ENCODE results near the gene RPS6KA5.
"Not testable (repeated sequence)": the region's sequence is repeated elsewhere in the genome, so short reads cannot be mapped to it uniquely, and the experiment has no call there.

The RPS6KA5 gene

DNA sequence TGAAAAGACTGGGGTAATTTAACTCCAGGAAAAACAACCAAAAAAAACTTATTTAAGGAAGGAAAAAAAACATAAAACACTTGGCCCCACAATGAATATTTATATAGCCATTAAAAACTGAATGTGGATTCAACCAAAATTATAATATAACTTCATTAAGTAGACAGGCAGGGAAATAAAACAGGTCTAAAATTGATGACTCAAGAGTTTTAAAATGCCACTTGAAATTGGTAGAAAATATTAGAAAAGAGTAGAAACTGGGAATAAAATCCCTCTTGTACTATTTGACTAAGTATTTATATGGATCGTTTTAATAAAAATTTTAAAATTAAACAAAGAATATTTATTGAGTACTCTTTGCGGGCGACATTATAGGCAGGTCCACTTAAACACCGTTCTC, 28.8 kb downstream of the RPS6KA5 start:
- Mint-ChIP-seq H3K27ac (no peak overlapping the region), H3K4me3 (no peak overlapping the region), H3K9me3 (no peaks in the 10 kb centered on the region), H3K4me1 (ENCODE audit: low read depth) (peaks cover 63% of the 10 kb centered on the region), H3K27me3 (ENCODE audit: low read depth) (no peaks in the 10 kb centered on the region), H3K36me3 (ENCODE audit: low read depth) (peaks cover 39% of the 10 kb centered on the region)
- DNase-seq (ENCODE audit: low spot score): no peak

DNA sequence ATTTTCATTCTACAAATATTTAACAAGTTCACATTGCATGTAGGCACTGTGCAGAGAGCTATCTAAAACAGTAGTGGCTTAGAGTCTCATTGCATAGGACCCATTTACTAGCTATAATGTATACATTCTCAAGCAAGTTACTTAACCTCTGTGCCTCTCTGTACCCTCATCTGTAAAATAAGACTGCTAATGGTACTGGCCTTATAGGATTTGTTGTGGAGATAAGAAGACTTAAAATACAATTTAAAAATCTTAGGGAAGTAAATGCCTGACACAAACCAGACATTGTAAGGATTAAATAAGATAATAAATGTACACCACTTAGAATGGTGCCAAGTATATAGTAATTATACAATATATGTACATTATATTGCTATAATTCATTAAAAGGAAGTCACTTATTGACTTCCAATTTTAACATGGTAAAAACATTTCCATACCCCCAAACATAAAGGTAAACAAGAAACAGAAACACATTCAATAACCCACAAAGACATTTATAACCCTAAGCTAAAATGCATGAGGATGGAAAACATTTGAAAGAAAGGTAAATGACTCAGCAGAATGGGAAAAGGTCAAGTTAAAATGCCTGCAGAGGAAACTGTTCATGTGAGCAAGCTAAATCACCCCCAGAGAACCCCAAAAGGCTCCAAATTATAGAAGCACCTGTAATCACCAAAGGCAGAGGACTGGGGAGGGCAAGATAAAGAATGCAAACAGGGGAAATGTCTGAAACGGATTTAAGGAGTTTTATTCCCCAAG, 30.8 kb downstream of the RPS6KA5 start:
- H3K27ac Mint-ChIP-seq: peak overlapping the region; percentile 41
- peaks cover 60% of the 10 kb centered on the region for H3K4me1 Mint-ChIP-seq (ENCODE audit: low read depth)
- no peaks in the 10 kb centered on the region for H3K9me3 Mint-ChIP-seq
- peaks cover 43% of the 10 kb centered on the region for H3K36me3 Mint-ChIP-seq (ENCODE audit: low read depth)
- DNase-seq (ENCODE audit: low spot score): no peak
- no peaks in the 10 kb centered on the region for H3K27me3 Mint-ChIP-seq (ENCODE audit: low read depth)
- peak overlapping the region; percentile 31 for H3K4me3 Mint-ChIP-seq

DNA sequence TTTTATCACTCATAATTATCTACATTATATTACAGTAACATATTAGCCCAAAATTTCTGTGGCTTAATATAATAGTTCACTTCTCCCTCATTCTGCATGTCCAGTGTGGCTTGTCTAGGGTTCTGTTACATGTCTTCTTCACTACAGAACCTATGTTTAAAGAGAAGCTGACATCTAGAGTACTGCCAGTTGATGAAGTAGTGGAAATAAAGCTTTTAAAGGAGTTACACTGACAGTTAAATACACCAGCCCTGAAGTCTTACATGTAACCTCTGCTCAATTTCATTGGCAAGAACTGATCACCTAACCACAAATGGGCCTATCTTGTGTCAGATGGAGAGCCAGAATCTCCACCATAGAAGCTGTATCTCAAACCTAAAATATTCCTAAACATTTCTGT, 32.9 kb downstream of the RPS6KA5 start:
- no peaks in the 10 kb centered on the region for H3K9me3 Mint-ChIP-seq
- H3K36me3 Mint-ChIP-seq (ENCODE audit: low read depth): peaks cover 49% of the 10 kb centered on the region
- H3K4me1 Mint-ChIP-seq (ENCODE audit: low read depth): peaks cover 72% of the 10 kb centered on the region

DNA sequence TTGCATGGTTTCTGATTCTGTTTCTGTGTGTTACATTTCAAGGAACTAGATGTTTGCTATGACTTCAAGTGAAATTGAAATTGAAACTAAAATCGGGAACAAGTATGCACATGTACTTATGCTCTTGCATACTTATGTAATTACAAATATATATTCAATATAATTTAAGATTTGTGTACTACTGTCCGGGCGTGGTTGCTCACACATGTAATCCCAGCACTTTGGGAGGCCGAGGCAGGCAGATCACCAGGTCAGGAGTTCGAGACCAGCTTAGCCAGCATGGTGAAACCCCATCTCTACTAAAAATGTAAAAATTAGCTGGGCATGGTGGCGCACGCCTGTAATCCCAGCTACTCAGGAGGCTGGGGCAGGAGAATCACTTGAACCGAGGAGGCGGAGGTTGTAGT, 37.8 kb downstream of the RPS6KA5 start:
- DNase-seq (ENCODE audit: low spot score); H3K9me3 Mint-ChIP-seq; H3K27me3 Mint-ChIP-seq (ENCODE audit: low read depth): not testable (repeated sequence)
- H3K36me3 Mint-ChIP-seq (ENCODE audit: low read depth): peaks cover 45% of the 10 kb centered on the region
- peak overlapping the region; percentile 91 for H3K27ac Mint-ChIP-seq
- H3K4me1 Mint-ChIP-seq (ENCODE audit: low read depth): peaks cover 66% of the 10 kb centered on the region
- H3K4me3 Mint-ChIP-seq: peak overlapping the region; percentile 74

More for the DNA sequence above, 32.9 kb downstream of the RPS6KA5 start:
- Mint-ChIP-seq H3K4me3 (no peak overlapping the region), H3K27ac (peak overlapping the region; percentile 15), H3K27me3 (ENCODE audit: low read depth) (no peaks in the 10 kb centered on the region)
- DNase-seq (ENCODE audit: low spot score): no peak

DNA sequence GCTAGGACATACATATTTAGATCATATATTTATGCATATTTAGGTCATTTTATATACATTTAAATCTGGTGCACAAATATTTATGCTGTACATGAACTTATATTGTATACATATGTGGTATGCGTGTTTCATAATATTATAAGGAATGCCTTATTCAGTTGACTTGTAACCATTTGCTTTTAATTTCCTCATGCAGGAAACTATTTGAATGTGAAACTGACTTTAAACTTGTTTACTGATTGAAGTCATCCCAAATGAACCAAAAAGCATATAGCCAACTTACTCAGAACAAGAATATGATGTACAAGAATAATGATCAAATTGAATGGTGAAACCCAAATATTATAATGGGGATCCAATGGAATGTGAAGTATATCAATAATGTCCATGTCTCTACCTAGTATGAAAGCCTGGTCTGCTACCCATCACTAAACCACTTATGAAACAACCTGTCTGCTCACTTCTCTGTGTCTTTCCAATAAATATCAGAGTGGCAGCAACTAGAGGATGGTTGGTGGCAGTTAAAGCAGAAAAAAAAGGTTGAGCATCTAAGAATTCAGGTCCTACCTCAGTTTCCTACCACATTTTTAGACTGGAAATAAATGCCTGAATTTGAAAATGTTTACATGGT, 38.3 kb downstream of the RPS6KA5 start:
- DNase-seq (ENCODE audit: low spot score): no peak
- H3K27me3 Mint-ChIP-seq (ENCODE audit: low read depth): no peaks in the 10 kb centered on the region
- peaks cover 42% of the 10 kb centered on the region for H3K36me3 Mint-ChIP-seq (ENCODE audit: low read depth)
- H3K27ac Mint-ChIP-seq: peak overlapping the region; percentile 91
- peaks cover 61% of the 10 kb centered on the region for H3K4me1 Mint-ChIP-seq (ENCODE audit: low read depth)
- H3K9me3 Mint-ChIP-seq: no peaks in the 10 kb centered on the region
- H3K4me3 Mint-ChIP-seq: peak overlapping the region; percentile 74

DNA sequence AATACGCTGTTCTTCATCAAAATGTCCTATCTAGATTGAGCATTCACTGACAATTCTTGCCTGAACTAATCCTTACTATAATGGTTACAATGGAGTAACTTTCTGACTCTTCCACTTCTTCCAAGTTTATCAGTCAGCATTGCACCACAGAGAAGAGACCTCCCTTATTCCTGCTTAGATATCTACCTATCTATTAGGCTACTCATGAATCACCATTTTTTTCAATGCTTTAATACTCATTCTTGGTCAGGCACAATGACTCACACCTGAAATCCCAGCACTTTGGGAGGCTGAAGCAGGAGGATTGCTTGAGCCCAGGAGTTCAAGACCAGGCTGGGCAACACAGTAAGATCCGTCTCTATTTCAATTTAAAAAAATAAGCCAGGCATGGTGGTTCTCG, 39.3 kb downstream of the RPS6KA5 start:
- Mint-ChIP-seq H3K4me1 (ENCODE audit: low read depth) (peaks cover 56% of the 10 kb centered on the region), H3K9me3 (no peaks in the 10 kb centered on the region), H3K27me3 (ENCODE audit: low read depth) (no peaks in the 10 kb centered on the region), H3K36me3 (ENCODE audit: low read depth) (peaks cover 39% of the 10 kb centered on the region), H3K27ac (peak overlapping the region; percentile 72), H3K4me3 (peak overlapping the region; percentile 34)
- DNase-seq (ENCODE audit: low spot score): no peak

DNA sequence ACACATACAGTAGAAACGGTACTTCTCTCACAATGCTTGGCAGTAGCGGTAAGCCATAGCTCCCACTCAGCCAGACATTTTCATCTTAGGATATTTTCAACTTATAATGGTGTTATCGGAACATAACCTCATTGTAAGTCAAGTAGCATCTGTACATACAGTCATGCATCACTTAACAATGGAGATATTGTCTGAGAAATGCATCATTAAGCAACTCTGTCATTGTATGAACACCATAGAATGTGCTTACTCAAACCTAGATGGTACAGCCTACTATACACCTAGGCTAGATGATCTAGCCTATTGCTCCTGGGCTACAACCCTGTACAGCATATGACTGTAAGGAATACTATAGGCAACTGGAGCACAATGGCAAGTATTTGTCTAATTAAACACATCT, 40.8 kb downstream of the RPS6KA5 start:
- no peaks in the 10 kb centered on the region for H3K27me3 Mint-ChIP-seq (ENCODE audit: low read depth)
- H3K4me1 Mint-ChIP-seq (ENCODE audit: low read depth): peaks cover 52% of the 10 kb centered on the region
- H3K9me3 Mint-ChIP-seq: no peaks in the 10 kb centered on the region
- no peak overlapping the region for H3K4me3 Mint-ChIP-seq
- DNase-seq (ENCODE audit: low spot score): no peak
- H3K27ac Mint-ChIP-seq: no peak overlapping the region
- H3K36me3 Mint-ChIP-seq (ENCODE audit: low read depth): peaks cover 30% of the 10 kb centered on the region

DNA sequence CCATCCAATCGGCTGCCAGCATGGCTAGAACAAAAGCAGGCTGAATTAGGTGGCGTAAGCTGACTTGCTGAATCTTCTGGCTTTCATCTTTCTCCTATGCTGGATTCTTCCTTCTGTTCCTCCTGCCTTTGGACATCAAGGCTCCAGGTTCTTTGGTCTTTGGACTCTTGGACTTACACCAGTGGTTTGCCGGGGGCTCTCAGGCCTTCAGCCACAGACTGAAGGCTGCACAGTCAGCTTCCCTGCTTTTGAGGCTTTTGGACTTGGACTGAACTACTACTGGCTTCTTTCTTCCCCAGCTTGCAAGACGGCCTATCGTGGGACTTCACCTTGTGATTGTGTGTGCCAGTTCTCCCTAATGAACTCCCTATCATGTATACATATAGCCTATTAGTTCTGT, 42.0 kb downstream of the RPS6KA5 start:
- Mint-ChIP-seq H3K27ac (no peak overlapping the region), H3K4me1 (ENCODE audit: low read depth) (peaks cover 41% of the 10 kb centered on the region), H3K9me3 (no peaks in the 10 kb centered on the region), H3K4me3 (no peak overlapping the region), H3K27me3 (ENCODE audit: low read depth) (no peaks in the 10 kb centered on the region), H3K36me3 (ENCODE audit: low read depth) (peaks cover 21% of the 10 kb centered on the region)
- DNase-seq (ENCODE audit: low spot score): no peak

GRCh38 chr14:91016800-91017410, 43.5 kb downstream of the RPS6KA5 start:
- no peak overlapping the region for H3K27ac Mint-ChIP-seq

GRCh38 chr14:91015435-91015834, 45.0 kb downstream of the RPS6KA5 start:
- no peak overlapping the region for H3K4me3 Mint-ChIP-seq
- H3K27me3 Mint-ChIP-seq (ENCODE audit: low read depth): no peaks in the 10 kb centered on the region
- H3K4me1 Mint-ChIP-seq (ENCODE audit: low read depth): peaks cover 28% of the 10 kb centered on the region
- H3K36me3 Mint-ChIP-seq (ENCODE audit: low read depth): peaks cover 24% of the 10 kb centered on the region
- no peak for DNase-seq (ENCODE audit: low spot score)
- H3K9me3 Mint-ChIP-seq: no peaks in the 10 kb centered on the region
- H3K27ac Mint-ChIP-seq: no peak overlapping the region

More at GRCh38 chr14:91016800-91017410, 43.5 kb downstream of the RPS6KA5 start:
- DNase-seq (ENCODE audit: low spot score): no peak
- peaks cover 33% of the 10 kb centered on the region for H3K4me1 Mint-ChIP-seq (ENCODE audit: low read depth)
- no peaks in the 10 kb centered on the region for H3K9me3 Mint-ChIP-seq
- peaks cover 19% of the 10 kb centered on the region for H3K36me3 Mint-ChIP-seq (ENCODE audit: low read depth)
- no peaks in the 10 kb centered on the region for H3K27me3 Mint-ChIP-seq (ENCODE audit: low read depth)
- no peak overlapping the region for H3K4me3 Mint-ChIP-seq

DNA sequence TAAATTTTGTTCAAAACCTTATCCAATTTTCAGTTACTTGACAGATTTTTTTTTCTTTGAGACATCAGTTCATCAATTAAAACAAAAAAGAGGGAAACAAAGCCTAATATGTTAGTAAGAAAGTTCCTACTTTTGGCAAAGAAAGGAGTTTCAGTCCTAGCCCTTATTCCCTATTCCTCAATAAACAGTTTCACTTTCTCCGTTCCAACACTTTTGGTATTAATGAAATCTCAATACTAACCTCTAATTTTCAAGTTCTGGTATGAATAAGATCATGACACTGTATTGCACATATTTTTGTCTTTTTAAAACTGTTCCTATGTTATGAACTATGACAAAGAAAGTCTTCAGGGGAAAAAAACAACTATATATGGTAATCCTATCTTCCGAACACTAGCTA, 48.4 kb downstream of the RPS6KA5 start:
- H3K27me3 Mint-ChIP-seq (ENCODE audit: low read depth): no peaks in the 10 kb centered on the region
- no peak overlapping the region for H3K27ac Mint-ChIP-seq
- no peak for DNase-seq (ENCODE audit: low spot score)
- H3K36me3 Mint-ChIP-seq (ENCODE audit: low read depth): peaks cover 18% of the 10 kb centered on the region
- H3K9me3 Mint-ChIP-seq: no peaks in the 10 kb centered on the region
- H3K4me3 Mint-ChIP-seq: no peak overlapping the region
- H3K4me1 Mint-ChIP-seq (ENCODE audit: low read depth): peaks cover 31% of the 10 kb centered on the region

DNA sequence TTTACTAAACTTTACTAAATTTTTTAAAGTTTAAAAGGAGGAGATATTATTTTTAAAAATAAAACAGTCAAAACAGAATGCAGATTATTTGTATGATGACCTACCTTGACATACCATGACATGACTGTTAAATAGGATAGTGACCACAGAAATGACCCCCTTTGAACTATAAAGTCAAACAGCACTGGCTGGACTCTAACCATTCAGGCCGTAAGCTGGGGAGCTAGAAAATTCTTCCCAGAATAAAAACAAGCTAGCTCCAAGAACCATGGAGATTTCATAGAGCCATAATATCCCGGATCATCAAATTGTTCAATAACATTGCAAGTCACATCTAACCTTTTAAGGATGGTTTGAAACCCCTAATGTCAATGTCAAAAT, 50.3 kb downstream of the RPS6KA5 start:
- Mint-ChIP-seq H3K9me3 (no peaks in the 10 kb centered on the region), H3K27me3 (ENCODE audit: low read depth) (no peaks in the 10 kb centered on the region), H3K4me3 (no peak overlapping the region), H3K27ac (no peak overlapping the region), H3K4me1 (ENCODE audit: low read depth) (peaks cover 30% of the 10 kb centered on the region), H3K36me3 (ENCODE audit: low read depth) (peaks cover 12% of the 10 kb centered on the region)
- DNase-seq (ENCODE audit: low spot score): no peak

GRCh38 chr14:91009501-91010152, 50.8 kb downstream of the RPS6KA5 start:
- Mint-ChIP-seq H3K9me3 (no peaks in the 10 kb centered on the region), H3K4me3 (peak overlapping the region; percentile 40), H3K36me3 (ENCODE audit: low read depth) (peaks cover 15% of the 10 kb centered on the region), H3K27me3 (ENCODE audit: low read depth) (no peaks in the 10 kb centered on the region), H3K4me1 (ENCODE audit: low read depth) (peaks cover 32% of the 10 kb centered on the region), H3K27ac (peak overlapping the region; percentile 43)
- no peak for DNase-seq (ENCODE audit: low spot score)

All from T-helper 2 cell treated with Interferon-gamma antibody and Interleukin-4, amounts not matched to agents 5 μg/mL and 100 μg/mL, for 36 hours (primary cell).